Peyer's patch (tissue), 4 donors: ENCODE data around the gene FANCE. TPM values are rescaled to one million over a fixed set of nuclear protein-coding genes. Genes with fewer than 3 reads are reported as not detected.

Experiments used
- DNase-seq, 3 donors: peaks; one replicate each; pipeline ENCODE4 v3.0.0-alpha.2; 2017 to 2019
- H3K27ac ChIP-seq, 4 donors: fragments of 200-600 bp; sonication (generic); one replicate each; pipeline ENCODE4 v1.5.1; 2016 to 2019
- H3K27me3 ChIP-seq, 2 donors: fragments of 200-600 bp; sonication (generic); one replicate each; pipeline ENCODE4 v1.5.1; 2019
- H3K36me3 ChIP-seq, 3 donors: fragments of 200-600 bp; sonication (generic); one replicate each; pipeline ENCODE4 v1.5.1; 2016 to 2019
- H3K4me1 ChIP-seq, 4 donors: fragments of 200-600 bp; sonication (generic); one replicate each; pipeline ENCODE4 v1.5.1; 2016 to 2019
- H3K4me3 ChIP-seq, 4 donors: fragments of 200-600 bp; sonication (generic); 1 replicate in 3 of 4; 2 replicates in 1 of 4; pipeline ENCODE4 v1.5.1; 2016 to 2019; ENCODE audit warnings: mild to moderate bottlenecking in 1 of 4
- H3K9me3 ChIP-seq, 4 donors: fragments of 200-600 bp; sonication (generic); one replicate each; pipeline ENCODE4 v1.5.1; 2016 to 2019; ENCODE audit warnings: mild to moderate bottlenecking in 1 of 4
- CTCF ChIP-seq, 6 experiments: fragments of 450-650 bp in 4 of 6; fragments of 200-600 bp in 2 of 6; sonication (generic) in 1 of 6; IDR thresholded peaks; one replicate each; pipeline ENCODE4 v1.5.1; 2017 to 2019; ENCODE audit warnings: antibody characterized with exemption in 6 of 6, mild to moderate bottlenecking in 3 of 6, moderate library complexity in 1 of 6
- POLR2A ChIP-seq, 2 donors: fragments of 450-650 bp; IDR thresholded peaks; one replicate each; pipeline ENCODE4 v1.5.1; 2017; ENCODE audit warnings: antibody characterized with exemption in 2 of 2, mild to moderate bottlenecking in 2 of 2, moderate library complexity in 2 of 2
- total RNA-seq, 4 donors: library from RNA; depleted of rRNA; stranded (reverse); fragments of >200 nt; gene quantifications; one replicate each; pipeline ENCODE4 v1.1.0, GENCODE V29; 2016

The FANCE gene
- total RNA-seq, 4 donors from 2014 or later: 1.8 to 7.4 (median 4.2) TPM

GRCh38 chr6:35495258-35496035 is 43.3 kb downstream of the FANCE start:
- H3K9me3 ChIP-seq: no peaks in the 10 kb centered on the region
- peak overlapping the region; percentile 81 to 99 (median 91) for H3K4me3 ChIP-seq
- H3K4me1 ChIP-seq: peaks cover 0 to 54% (median 8%) of the 10 kb centered on the region in 4 donors
- peak overlapping the region; percentile 80 to 99 (median 98) for H3K27ac ChIP-seq
- TF ChIP-seq CTCF (IDR thresholded peaks at IDR 0.05) (no peak), POLR2A (IDR thresholded peaks at IDR 0.05) (no peak)
- no peaks in the 10 kb centered on the region for H3K36me3 ChIP-seq
- DNase-seq: peak in 1 of 3 donors; percentile 54
- H3K27me3 ChIP-seq: no peaks in the 10 kb centered on the region

GRCh38 chr6:35496036-35496840 is 44.1 kb downstream of the FANCE start:
- peak in 2 of 3 donors; percentile 65 to 87 for DNase-seq
- Histone ChIP-seq H3K36me3 (no peaks in the 10 kb centered on the region), H3K9me3 (no peaks in the 10 kb centered on the region), H3K4me3 (peak overlapping the region; percentile 81 to 99 (median 91)), H3K27me3 (no peaks in the 10 kb centered on the region), H3K4me1 (peaks cover 0 to 50% (median 8%) of the 10 kb centered on the region in 4 donors), H3K27ac (peak overlapping the region; percentile 80 to 99 (median 98))
- TF ChIP-seq CTCF (IDR thresholded peaks at IDR 0.05) (no peak), POLR2A (IDR thresholded peaks at IDR 0.05) (peak in 1 of 2 donors; percentile 32)

- peak within 1 kb of the TSS; percentile 81 to 99 (median 91) for H3K4me3 ChIP-seq
- peaks cover 0 to 42% (median 8%) of the 10 kb centered on the region in 4 donors for H3K4me1 ChIP-seq
- H3K36me3 ChIP-seq: no peaks in the 10 kb centered on the region
- peak; percentile 26 to 85 (median 71) for DNase-seq
- peak within 1 kb of the TSS; percentile 80 to 99 (median 98) for H3K27ac ChIP-seq
- H3K27me3 ChIP-seq: no peaks in the 10 kb centered on the region
- H3K9me3 ChIP-seq: no peaks in the 10 kb centered on the region
- peak in 1 of 2 donors; percentile 17 for TF ChIP-seq POLR2A (IDR thresholded peaks at IDR 0.05)
- TF ChIP-seq CTCF (IDR thresholded peaks at IDR 0.05): peak in 1 of 6 experiments; percentile 1
These were observed 44.9 kb downstream of the FANCE start, which contains the start of gene TEAD3 for GRCh38 chr6:35496841-35497570. Gene TEAD3, minus strand, starts transcription at chr6:35497079.

GRCh38 chr6:35497571-35498421 is 45.7 kb downstream of the FANCE start:
- no peaks in the 10 kb centered on the region for H3K36me3 ChIP-seq
- peak overlapping the region; percentile 81 to 99 (median 91) for H3K4me3 ChIP-seq
- H3K4me1 ChIP-seq: peaks cover 0 to 34% (median 8%) of the 10 kb centered on the region in 4 donors
- peak in 1 of 6 experiments; percentile 13 for TF ChIP-seq CTCF (IDR thresholded peaks at IDR 0.05)
- no peak for TF ChIP-seq POLR2A (IDR thresholded peaks at IDR 0.05)
- peak; percentile 33 to 77 (median 72) for DNase-seq
- H3K27ac ChIP-seq: peak overlapping the region; percentile 80 to 99 (median 98)
- H3K27me3 ChIP-seq: no peaks in the 10 kb centered on the region
- no peaks in the 10 kb centered on the region for H3K9me3 ChIP-seq
